Measurements from ENCODE around the gene TBC1D9B. TPM values are rescaled to one million over a fixed set of nuclear protein-coding genes. Genes with fewer than 3 reads are reported as not detected.
A peak's percentile ranks its signal among the peaks of the same experiment; 100 is the strongest.

Gene TBC1D9B
- total RNA-seq, 1 donor from 2014 or later: 79.6 TPM

GRCh38 chr5:179817890-179818745 is 89.6 kb downstream of the TBC1D9B start:
- Histone ChIP-seq H3K36me3 (ENCODE audit: control insufficient read depth, insufficient read depth, low read length) (peaks cover 3% of the 10 kb centered on the region), H3K4me3 (ENCODE audit: low read depth, low read length) (no peak overlapping the region)
- TF ChIP-seq CTCF (IDR thresholded peaks at IDR 0.05; ENCODE audit: insufficient read depth, low read length, poor library complexity, severe bottlenecking): no peak

GRCh38 chr5:179817470-179817840 is 90.2 kb downstream of the TBC1D9B start:
- Histone ChIP-seq H3K27me3 (ENCODE audit: control insufficient read depth, insufficient read depth, low read length) (no peaks in the 10 kb centered on the region), H3K36me3 (ENCODE audit: control insufficient read depth, insufficient read depth, low read length) (peaks cover 1% of the 10 kb centered on the region), H3K4me3 (ENCODE audit: low read depth, low read length) (no peak overlapping the region)
- DNase-seq (ENCODE audit: low read depth): no peak
- no peak for TF ChIP-seq CTCF (IDR thresholded peaks at IDR 0.05; ENCODE audit: insufficient read depth, low read length, poor library complexity, severe bottlenecking)

More at GRCh38 chr5:179817890-179818745, 89.6 kb downstream of the TBC1D9B start:
- DNase-seq (ENCODE audit: low read depth): no peak
- H3K27me3 ChIP-seq (ENCODE audit: control insufficient read depth, insufficient read depth, low read length): no peaks in the 10 kb centered on the region

GRCh38 chr5:179816796-179817469 is 90.8 kb downstream of the TBC1D9B start:
- no peak for DNase-seq (ENCODE audit: low read depth)
- Histone ChIP-seq H3K36me3 (ENCODE audit: control insufficient read depth, insufficient read depth, low read length) (peaks cover 1% of the 10 kb centered on the region), H3K4me3 (ENCODE audit: low read depth, low read length) (peak overlapping the region; percentile 27), H3K27me3 (ENCODE audit: control insufficient read depth, insufficient read depth, low read length) (no peaks in the 10 kb centered on the region)
- TF ChIP-seq CTCF (IDR thresholded peaks at IDR 0.05; ENCODE audit: insufficient read depth, low read length, poor library complexity, severe bottlenecking): no peak

GRCh38 chr5:179816401-179816795 is 91.3 kb downstream of the TBC1D9B start:
- peak overlapping the region; percentile 27 for H3K4me3 ChIP-seq (ENCODE audit: low read depth, low read length)
- H3K27me3 ChIP-seq (ENCODE audit: control insufficient read depth, insufficient read depth, low read length): no peaks in the 10 kb centered on the region
- peaks cover 1% of the 10 kb centered on the region for H3K36me3 ChIP-seq (ENCODE audit: control insufficient read depth, insufficient read depth, low read length)
- no peak for DNase-seq (ENCODE audit: low read depth)
- TF ChIP-seq CTCF (IDR thresholded peaks at IDR 0.05; ENCODE audit: insufficient read depth, low read length, poor library complexity, severe bottlenecking): no peak

GRCh38 chr5:179815491-179816249 is 92.0 kb downstream of the TBC1D9B start:
- Histone ChIP-seq H3K27me3 (ENCODE audit: control insufficient read depth, insufficient read depth, low read length) (no peaks in the 10 kb centered on the region), H3K4me3 (ENCODE audit: low read depth, low read length) (no peak overlapping the region), H3K36me3 (ENCODE audit: control insufficient read depth, insufficient read depth, low read length) (peaks cover 1% of the 10 kb centered on the region)
- no peak for DNase-seq (ENCODE audit: low read depth)
- TF ChIP-seq CTCF (IDR thresholded peaks at IDR 0.05; ENCODE audit: insufficient read depth, low read length, poor library complexity, severe bottlenecking): no peak
